Measurements from ENCODE around the gene LRP1B.
A peak's percentile ranks its signal among the peaks of the same experiment; 100 is the strongest.

Gene LRP1B

GRCh38 chr2:140861666-140862065 lies 1269.2 kb downstream of the LRP1B start:
- no peak for TF ChIP-seq Cebpa-rat (IDR thresholded peaks at IDR 0.05)
- Histone ChIP-seq H3K27ac (no peak overlapping the region), H3K4me1 (no peaks in the 10 kb centered on the region), H3K9me3 (no peaks in the 10 kb centered on the region), H3K4me3 (no peak overlapping the region), H4K20me1 (no peaks in the 10 kb centered on the region), H3K27me3 (no peaks in the 10 kb centered on the region), H3K9ac (no peak overlapping the region), H3K36me3 (no peaks in the 10 kb centered on the region), H3K4me2 (no peak overlapping the region)

GRCh38 chr2:140855471-140855870 lies 1275.3 kb downstream of the LRP1B start:
- no peak overlapping the region for H3K27ac ChIP-seq
- no peak overlapping the region for H3K4me2 ChIP-seq
- no peak for TF ChIP-seq Cebpa-rat (IDR thresholded peaks at IDR 0.05)
- no peaks in the 10 kb centered on the region for H3K27me3 ChIP-seq
- no peaks in the 10 kb centered on the region for H3K9me3 ChIP-seq
- H3K4me1 ChIP-seq = no peaks in the 10 kb centered on the region
- H4K20me1 ChIP-seq = no peaks in the 10 kb centered on the region
- H3K36me3 ChIP-seq = no peaks in the 10 kb centered on the region
- H3K4me3 ChIP-seq = no peak overlapping the region
- H3K9ac ChIP-seq = no peak overlapping the region

DNA sequence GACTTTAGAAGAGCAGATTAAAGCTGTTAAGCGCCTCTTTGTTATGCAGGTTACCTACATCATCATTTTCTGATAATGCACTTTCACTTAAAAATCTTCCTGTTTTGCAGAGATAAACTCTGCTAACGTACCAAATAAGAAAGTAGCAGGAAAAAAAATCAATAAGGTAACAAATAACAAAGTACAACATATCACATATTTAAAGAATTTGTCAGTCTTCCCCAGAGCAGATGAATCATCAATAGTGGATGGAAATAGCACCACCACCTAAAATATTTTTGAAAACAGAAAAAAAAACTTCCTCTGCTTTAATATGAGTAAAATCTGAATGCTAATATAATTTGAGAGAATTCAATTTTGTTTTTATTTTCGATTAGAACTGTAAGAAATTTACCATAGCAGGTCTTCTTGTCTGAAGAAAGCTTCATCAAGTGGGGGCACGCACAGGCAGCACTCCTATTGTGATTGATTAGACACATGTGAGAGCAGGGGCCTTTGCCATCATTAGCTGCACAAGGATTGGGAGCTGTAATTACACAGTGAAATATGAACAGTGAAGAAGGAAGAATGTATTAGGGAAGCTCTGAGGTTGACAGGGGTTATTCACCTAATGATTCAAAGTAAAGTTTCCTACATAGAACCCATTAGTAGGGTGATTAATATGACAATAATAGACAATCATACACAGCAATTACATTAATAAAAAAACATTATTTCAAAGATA lies 1279.4 kb downstream of the LRP1B start:
- H3K36me3 ChIP-seq = no peaks in the 10 kb centered on the region
- no peak overlapping the region for H3K9ac ChIP-seq
- no peaks in the 10 kb centered on the region for H3K9me3 ChIP-seq
- H3K4me2 ChIP-seq = no peak overlapping the region
- no peaks in the 10 kb centered on the region for H3K27me3 ChIP-seq
- H3K27ac ChIP-seq = no peak overlapping the region
- H3K4me1 ChIP-seq = no peaks in the 10 kb centered on the region
- TF ChIP-seq Cebpa-rat (IDR thresholded peaks at IDR 0.05) = no peak
- no peaks in the 10 kb centered on the region for H4K20me1 ChIP-seq
- H3K4me3 ChIP-seq = no peak overlapping the region

DNA sequence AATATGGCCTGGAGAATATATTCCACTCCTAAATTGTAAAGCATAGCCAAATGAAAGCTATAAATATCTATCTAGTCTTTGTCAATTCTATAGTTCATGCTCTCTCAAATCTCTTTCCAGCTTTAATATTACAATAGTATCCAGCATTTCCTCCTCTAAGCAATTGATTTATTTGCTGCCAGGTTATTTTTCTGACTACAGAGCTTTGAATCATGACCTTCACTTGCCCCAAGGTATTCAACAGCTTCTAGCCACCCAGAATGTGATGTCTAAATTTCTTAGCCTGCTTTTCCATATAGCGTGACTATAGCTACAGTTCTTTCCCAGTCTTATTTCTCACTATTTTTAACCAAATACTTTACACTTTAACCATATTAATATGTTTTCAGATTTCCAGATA lies 1287.6 kb downstream of the LRP1B start:
- no peaks in the 10 kb centered on the region for H3K27me3 ChIP-seq
- no peak for TF ChIP-seq Cebpa-rat (IDR thresholded peaks at IDR 0.05)
- no peaks in the 10 kb centered on the region for H3K4me1 ChIP-seq
- H3K4me3 ChIP-seq = no peak overlapping the region
- no peaks in the 10 kb centered on the region for H3K36me3 ChIP-seq
- no peaks in the 10 kb centered on the region for H4K20me1 ChIP-seq
- no peaks in the 10 kb centered on the region for H3K9me3 ChIP-seq
- H3K9ac ChIP-seq = no peak overlapping the region
- H3K4me2 ChIP-seq = no peak overlapping the region
- no peak overlapping the region for H3K27ac ChIP-seq

- Histone ChIP-seq H3K36me3 (no peaks in the 10 kb centered on the region), H3K9me3 (no peaks in the 10 kb centered on the region), H3K4me3 (no peak overlapping the region), H4K20me1 (no peaks in the 10 kb centered on the region), H3K9ac (no peak overlapping the region), H3K27me3 (no peaks in the 10 kb centered on the region), H3K27ac (no peak overlapping the region), H3K4me1 (no peaks in the 10 kb centered on the region), H3K4me2 (no peak overlapping the region)
- no peak for TF ChIP-seq Cebpa-rat (IDR thresholded peaks at IDR 0.05)
Measured at GRCh38 chr2:140842110-140842509, 1288.7 kb downstream of the LRP1B start.

DNA sequence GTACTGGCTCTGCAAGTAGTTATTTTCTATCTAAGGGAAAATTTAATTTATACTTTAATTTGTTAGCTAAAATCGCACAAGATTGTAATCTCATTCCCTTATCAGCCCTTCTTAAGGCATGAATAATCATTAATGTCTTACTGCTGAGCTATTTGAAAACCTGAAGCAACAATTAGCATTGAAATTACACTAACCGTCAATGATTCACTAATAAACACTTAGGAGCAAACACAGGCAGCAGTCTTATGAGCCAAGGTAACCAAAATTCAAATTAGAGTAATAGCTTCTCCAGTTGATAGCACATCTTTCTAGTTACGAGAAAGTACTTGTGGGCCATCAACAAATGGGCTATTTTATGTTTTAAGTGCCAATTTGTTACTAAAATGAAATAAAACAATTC lies 1289.7 kb downstream of the LRP1B start:
- Histone ChIP-seq H3K4me2 (no peak overlapping the region), H4K20me1 (no peaks in the 10 kb centered on the region), H3K4me3 (no peak overlapping the region), H3K27ac (no peak overlapping the region), H3K27me3 (no peaks in the 10 kb centered on the region), H3K4me1 (no peaks in the 10 kb centered on the region), H3K9me3 (no peaks in the 10 kb centered on the region), H3K36me3 (no peaks in the 10 kb centered on the region), H3K9ac (no peak overlapping the region)
- no peak for TF ChIP-seq Cebpa-rat (IDR thresholded peaks at IDR 0.05)

DNA sequence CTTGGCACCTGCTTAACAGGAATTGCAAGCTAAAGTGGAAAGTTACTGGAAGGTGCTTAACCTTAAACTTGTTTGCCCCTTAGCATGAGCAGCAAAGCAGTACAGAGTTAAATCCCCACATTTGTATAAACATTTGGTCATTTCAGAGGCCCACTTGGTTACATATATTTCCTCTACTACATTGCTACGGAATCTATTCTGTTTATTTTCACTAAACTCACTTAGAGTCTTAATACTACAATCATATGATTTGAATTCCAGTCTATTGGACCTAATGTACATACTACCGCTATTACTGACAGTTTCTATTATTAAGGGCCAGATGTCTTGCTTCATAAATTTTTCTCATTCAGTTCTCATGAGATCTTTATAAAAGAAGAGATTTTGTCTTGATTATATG lies 1294.0 kb downstream of the LRP1B start:
- Histone ChIP-seq H3K36me3 (no peaks in the 10 kb centered on the region), H3K27me3 (no peaks in the 10 kb centered on the region), H3K9ac (no peak overlapping the region), H3K4me1 (peaks cover 6% of the 10 kb centered on the region; the same call in 1 of the 2 replicates), H3K4me2 (no peak overlapping the region), H3K27ac (no peak overlapping the region), H3K9me3 (no peaks in the 10 kb centered on the region), H4K20me1 (no peaks in the 10 kb centered on the region), H3K4me3 (no peak overlapping the region)
- TF ChIP-seq Cebpa-rat (IDR thresholded peaks at IDR 0.05) = no peak

DNA sequence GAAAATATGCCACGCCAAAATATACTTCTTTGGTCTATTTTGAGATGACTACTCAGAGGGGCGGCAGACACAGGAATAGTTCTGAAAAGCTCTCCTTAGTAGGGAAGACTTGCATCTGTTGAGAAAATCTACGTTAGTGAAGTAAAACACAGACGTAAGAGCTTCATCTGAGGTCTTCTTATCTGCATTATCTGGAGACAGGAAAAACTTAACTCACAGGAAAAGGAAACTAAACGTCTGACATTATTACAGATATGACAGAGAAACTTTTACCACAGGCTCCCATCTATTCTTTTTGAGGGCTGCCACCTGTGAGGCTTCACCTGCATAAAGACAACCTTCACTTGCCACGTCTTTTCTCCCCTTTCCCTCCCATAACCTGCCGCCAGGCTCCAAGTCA lies 1295.7 kb downstream of the LRP1B start:
- Histone ChIP-seq H3K4me2 (peak overlapping the region; percentile 7; the same call in 1 of the 2 replicates), H3K36me3 (no peaks in the 10 kb centered on the region), H4K20me1 (no peaks in the 10 kb centered on the region), H3K27me3 (no peaks in the 10 kb centered on the region), H3K9me3 (no peaks in the 10 kb centered on the region), H3K9ac (no peak overlapping the region), H3K4me3 (no peak overlapping the region), H3K27ac (no peak overlapping the region), H3K4me1 (peaks cover 6% of the 10 kb centered on the region; the same call in 1 of the 2 replicates)
- TF ChIP-seq Cebpa-rat (IDR thresholded peaks at IDR 0.05) = no peak

GRCh38 chr2:140814141-140814540 lies 1316.7 kb downstream of the LRP1B start:
- Histone ChIP-seq H3K27me3 (no peaks in the 10 kb centered on the region), H3K9ac (no peak overlapping the region), H3K36me3 (no peaks in the 10 kb centered on the region), H3K9me3 (no peaks in the 10 kb centered on the region), H3K27ac (no peak overlapping the region), H3K4me3 (no peak overlapping the region), H3K4me2 (no peak overlapping the region), H3K4me1 (no peaks in the 10 kb centered on the region), H4K20me1 (no peaks in the 10 kb centered on the region)
- TF ChIP-seq Cebpa-rat (IDR thresholded peaks at IDR 0.05) = no peak

GRCh38 chr2:140808820-140809219 lies 1322.0 kb downstream of the LRP1B start:
- no peak overlapping the region for H3K4me2 ChIP-seq
- TF ChIP-seq Cebpa-rat (IDR thresholded peaks at IDR 0.05) = no peak
- no peaks in the 10 kb centered on the region for H4K20me1 ChIP-seq
- H3K27me3 ChIP-seq = no peaks in the 10 kb centered on the region
- no peak overlapping the region for H3K9ac ChIP-seq
- H3K9me3 ChIP-seq = no peaks in the 10 kb centered on the region
- no peak overlapping the region for H3K4me3 ChIP-seq
- no peak overlapping the region for H3K27ac ChIP-seq
- H3K4me1 ChIP-seq = no peaks in the 10 kb centered on the region
- H3K36me3 ChIP-seq = no peaks in the 10 kb centered on the region

GRCh38 chr2:140808211-140808610 lies 1322.6 kb downstream of the LRP1B start:
- Histone ChIP-seq H3K4me3 (no peak overlapping the region), H4K20me1 (no peaks in the 10 kb centered on the region), H3K4me2 (no peak overlapping the region), H3K9ac (no peak overlapping the region), H3K9me3 (no peaks in the 10 kb centered on the region), H3K4me1 (no peaks in the 10 kb centered on the region), H3K36me3 (no peaks in the 10 kb centered on the region), H3K27ac (no peak overlapping the region), H3K27me3 (no peaks in the 10 kb centered on the region)
- no peak for TF ChIP-seq Cebpa-rat (IDR thresholded peaks at IDR 0.05)
